MCF 10A (cell line): Measurements from ENCODE around the gene CER1. TPM values are rescaled to one million over a fixed set of nuclear protein-coding genes. Genes with fewer than 3 reads are reported as not detected.
A peak's percentile ranks its signal among the peaks of the same experiment; 100 is the strongest.

Experiments
- BruUV-seq: library from RNA; stranded (reverse); fragments of 400-500 nt; replicated peaks from 2 replicates; lab custom pipeline; 2021; lab: Mats Ljungman, UMichigan
- CTCF ChIA-PET: fragments of 300-600 bp; sonication (Branson Sonifier 250); formaldehyde crosslinking; extraction: SDS; loops from one replicate; lab custom pipeline; 2021; ENCODE audit warnings: antibody characterized with exemption, inconsistent platforms; lab: Yijun Ruan, JAX
- POLR2A ChIA-PET: fragments of 300-600, 350-650 bp; sonication (Branson Sonifier 250); formaldehyde crosslinking; extraction: SDS; loops from one replicate; lab custom pipeline; 2020; ENCODE audit warnings: antibody characterized with exemption, inconsistent platforms; lab: Yijun Ruan, JAX
- DNase-seq: peaks from one replicate; pipeline ENCODE4 v3.0.0-alpha.2; 2018; ENCODE audit not compliant: unreplicated experiment
- H3K27ac Mint-ChIP-seq: one replicate; pipeline ENCODE4 v1.8.0; 2022; ENCODE audit warnings: mild to moderate bottlenecking, low read depth, mixed read lengths; ENCODE audit not compliant: unreplicated experiment
- H3K27me3 Mint-ChIP-seq: one replicate; pipeline ENCODE4 v1.8.0; 2022; ENCODE audit warnings: mixed read lengths; ENCODE audit not compliant: insufficient read depth, unreplicated experiment
- H3K36me3 Mint-ChIP-seq: one replicate; pipeline ENCODE4 v1.8.0; 2022; ENCODE audit warnings: mild to moderate bottlenecking, moderate library complexity, mixed read lengths; ENCODE audit not compliant: insufficient read depth, unreplicated experiment
- H3K4me1 Mint-ChIP-seq: one replicate; pipeline ENCODE4 v1.8.0; 2022; ENCODE audit warnings: mixed read lengths; ENCODE audit not compliant: insufficient read depth, unreplicated experiment
- H3K4me3 Mint-ChIP-seq: one replicate; pipeline ENCODE4 v1.8.0; 2022; ENCODE audit warnings: mild to moderate bottlenecking, moderate library complexity, mixed read lengths; ENCODE audit not compliant: unreplicated experiment
- H3K9me3 Mint-ChIP-seq: one replicate; pipeline ENCODE4 v1.8.0; 2022; ENCODE audit warnings: mixed read lengths; ENCODE audit not compliant: unreplicated experiment
- CTCF ChIP-seq: fragments of 200-600 bp; IDR thresholded peaks from one replicate; pipeline ENCODE4 v1.8.0; 2022; ENCODE audit warnings: antibody characterized with exemption, mild to moderate bottlenecking; ENCODE audit not compliant: unreplicated experiment
- intact Hi-C: fragments of 100-400 bp; cut with micrococcal nuclease; formaldehyde crosslinking; loops from 2 replicates; pipeline ENCODE4 v1.14.1; 2022
- total RNA-seq: library from RNA; stranded (reverse); gene quantifications from 2 replicates; pipeline ENCODE4 v1.2.3, GENCODE V29; 2022

Gene CER1
- total RNA-seq, 1 experiment from 2014 or later, result not detected

- peak; percentile 61 for DNase-seq
- CTCF ChIA-PET, result interaction anchor here (0.5 to 6.6 kb wide), 44 partner anchors 9 to 1774 kb away, joined by 3 to 102 read pairs (median 4); no protein-coding TSS in a partner anchor
- TF ChIP-seq CTCF, result peak; percentile 67
- Mint-ChIP-seq H3K9me3 (no peaks in the 10 kb centered on the region), H3K27ac (peak overlapping the region; percentile 31), H3K36me3 (no peaks in the 10 kb centered on the region), H3K4me1 (no peaks in the 10 kb centered on the region), H3K27me3 (peaks cover 59% of the 10 kb centered on the region), H3K4me3 (no peak overlapping the region)
- intact Hi-C loops, result loop anchor here (1.0 to 2.0 kb wide), 3 partner anchors 152 to 1734 kb away; no protein-coding TSS in a partner anchor
- no TSS peak for BruUV-seq
- POLR2A ChIA-PET, result interaction anchor here (0.7 kb wide), 1 partner anchor 11 kb away, joined by 3 read pairs; no protein-coding TSS in a partner anchor
Measured at GRCh38 chr9:14768405-14769229, 46.1 kb upstream of the CER1 start.

- Mint-ChIP-seq H3K4me1 (no peaks in the 10 kb centered on the region), H3K27me3 (peaks cover 70% of the 10 kb centered on the region), H3K9me3 (no peaks in the 10 kb centered on the region), H3K27ac (no peak overlapping the region), H3K36me3 (no peaks in the 10 kb centered on the region), H3K4me3 (no peak overlapping the region)
- TF ChIP-seq CTCF, result no peak
- ChIA-PET POLR2A (interaction anchor here (0.5 kb wide), 1 partner anchor 252 kb away, joined by 3 read pairs; no protein-coding TSS in a partner anchor), CTCF (interaction anchor here (0.5 to 6.6 kb wide), 17 partner anchors 9 to 1338 kb away, joined by 3 to 102 read pairs (median 3); no protein-coding TSS in a partner anchor)
- intact Hi-C loops, result no loop called here
- DNase-seq, result no peak
- BruUV-seq, result no TSS peak
Measured at GRCh38 chr9:14766299-14766698, 43.8 kb upstream of the CER1 start.

GRCh38 chr9:14761584-14761983, 39.1 kb upstream of the CER1 start:
- intact Hi-C loops, result no loop called here
- H3K27me3 Mint-ChIP-seq, result peaks cover 58% of the 10 kb centered on the region

More at GRCh38 chr9:14761584-14761983, 39.1 kb upstream of the CER1 start:
- H3K4me1 Mint-ChIP-seq, result no peaks in the 10 kb centered on the region
- ChIA-PET POLR2A (no interaction called here), CTCF (interaction anchor here (0.6 to 0.7 kb wide), 2 partner anchors 153 to 289 kb away, joined by 3 to 4 read pairs; no protein-coding TSS in a partner anchor)
- H3K9me3 Mint-ChIP-seq, result no peaks in the 10 kb centered on the region
- BruUV-seq, result no TSS peak
- H3K4me3 Mint-ChIP-seq, result no peak overlapping the region
- no peaks in the 10 kb centered on the region for H3K36me3 Mint-ChIP-seq
- no peak for DNase-seq
- no peak for TF ChIP-seq CTCF
- no peak overlapping the region for H3K27ac Mint-ChIP-seq
